Measurements from ENCODE around the gene ELP1.

- TF ChIP-seq, protein P1, sequence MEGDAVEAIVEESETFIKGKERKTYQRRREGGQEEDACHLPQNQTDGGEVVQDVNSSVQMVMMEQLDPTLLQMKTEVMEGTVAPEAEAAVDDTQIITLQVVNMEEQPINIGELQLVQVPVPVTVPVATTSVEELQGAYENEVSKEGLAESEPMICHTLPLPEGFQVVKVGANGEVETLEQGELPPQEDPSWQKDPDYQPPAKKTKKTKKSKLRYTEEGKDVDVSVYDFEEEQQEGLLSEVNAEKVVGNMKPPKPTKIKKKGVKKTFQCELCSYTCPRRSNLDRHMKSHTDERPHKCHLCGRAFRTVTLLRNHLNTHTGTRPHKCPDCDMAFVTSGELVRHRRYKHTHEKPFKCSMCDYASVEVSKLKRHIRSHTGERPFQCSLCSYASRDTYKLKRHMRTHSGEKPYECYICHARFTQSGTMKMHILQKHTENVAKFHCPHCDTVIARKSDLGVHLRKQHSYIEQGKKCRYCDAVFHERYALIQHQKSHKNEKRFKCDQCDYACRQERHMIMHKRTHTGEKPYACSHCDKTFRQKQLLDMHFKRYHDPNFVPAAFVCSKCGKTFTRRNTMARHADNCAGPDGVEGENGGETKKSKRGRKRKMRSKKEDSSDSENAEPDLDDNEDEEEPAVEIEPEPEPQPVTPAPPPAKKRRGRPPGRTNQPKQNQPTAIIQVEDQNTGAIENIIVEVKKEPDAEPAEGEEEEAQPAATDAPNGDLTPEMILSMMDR (optimal IDR thresholded peaks at IDR 0.05 in 1 of 3, IDR thresholded peaks at IDR 0.05 in 1 of 3, conservative IDR thresholded peaks at IDR 0.05 in 1 of 3; ENCODE audit: extremely low read depth in 1 of 3, insufficient read depth in 2 of 3, low read length in 3 of 3) = no peak
- TF ChIP-seq EZH2 (IDR thresholded peaks at IDR 0.05; ENCODE audit: low read length) = no peak
These were observed 97.6 kb downstream of the ELP1 start for GRCh38 chr9:108836319-108836718.
